Measurements from ENCODE around the gene TSC22D1. TPM values are rescaled to one million over a fixed set of nuclear protein-coding genes. Genes with fewer than 3 reads are reported as not detected.

TSC22D1 gene
- total RNA-seq, 2 experiments from 2014 or later = 14.6 to 27.7 TPM

DNA sequence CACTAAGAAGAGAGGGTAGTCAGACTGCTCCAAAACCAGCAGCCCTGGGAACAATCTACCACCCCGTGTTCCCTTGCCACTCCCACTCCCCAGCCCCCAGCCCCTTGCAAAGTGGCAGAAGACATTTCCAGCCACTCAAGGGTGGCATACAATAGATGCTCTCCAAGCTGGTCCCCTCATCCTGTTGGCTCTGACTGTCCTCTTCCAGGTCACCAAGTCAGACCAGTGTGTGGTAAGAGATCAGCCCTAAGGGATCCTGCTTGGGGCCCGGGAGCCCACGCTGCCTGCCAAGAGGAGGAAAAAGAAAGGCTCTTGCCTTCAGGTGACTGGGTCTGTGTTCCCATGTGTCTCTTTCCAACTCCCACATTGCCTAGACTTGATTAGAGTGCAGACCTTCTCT is 177.5 kb downstream of the TSC22D1 start:
- H3K4me1 ChIP-seq (ENCODE audit: insufficient read depth, low read length, poor library complexity, severe bottlenecking) = no peaks in the 10 kb centered on the region
- CTCF ChIA-PET (ENCODE audit: unreplicated experiment) = no interaction called here
- intact Hi-C loops (cut with micrococcal nuclease; ENCODE audit: unreplicated experiment) = no loop called here

DNA sequence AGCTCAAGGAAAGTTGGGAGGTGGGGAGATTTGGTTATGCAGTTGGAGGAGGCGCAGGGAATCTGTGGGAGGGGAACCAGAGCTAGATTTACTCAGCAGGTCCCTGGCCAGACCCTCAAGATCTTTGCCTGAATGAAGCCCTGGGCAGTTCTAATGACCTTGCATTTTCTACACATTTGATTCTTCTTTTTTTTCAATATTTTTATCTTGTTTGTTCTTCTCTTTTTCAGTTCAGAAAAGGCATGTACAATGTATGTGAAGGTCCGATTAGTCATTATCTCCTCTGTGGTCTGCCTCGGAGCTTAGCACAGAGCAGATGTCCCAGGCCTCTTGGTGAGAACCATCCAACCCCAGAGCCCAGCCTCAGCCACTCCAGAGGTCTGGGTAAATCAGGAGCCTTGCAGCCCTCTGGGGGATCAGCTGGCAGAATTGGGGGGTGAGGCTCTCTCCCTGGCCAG is 178.3 kb downstream of the TSC22D1 start:
- intact Hi-C loops (cut with micrococcal nuclease; ENCODE audit: unreplicated experiment) = no loop called here
- Histone ChIP-seq H3K27ac (ENCODE audit: low read depth, low read length, poor library complexity, severe bottlenecking) (no peak overlapping the region), H3K9me3 (ENCODE audit: low read length) (no peaks in the 10 kb centered on the region), H3K79me2 (ENCODE audit: insufficient read depth, low read depth, low read length) (no peaks in the 10 kb centered on the region), H3K4me2 (ENCODE audit: low read length) (no peak overlapping the region), H3K4me1 (ENCODE audit: insufficient read depth, low read length, poor library complexity, severe bottlenecking) (no peaks in the 10 kb centered on the region), H3K36me3 (ENCODE audit: insufficient read depth, low read length) (no peaks in the 10 kb centered on the region), H3K9me2 (ENCODE audit: insufficient read depth, low read length) (no peaks in the 10 kb centered on the region), H3K4me3 (ENCODE audit: low read depth, low read length, poor library complexity, severe bottlenecking) (no peak overlapping the region), H2AFZ (ENCODE audit: low read length) (no peak overlapping the region), H4K20me1 (ENCODE audit: insufficient read depth, low read length) (no peaks in the 10 kb centered on the region)
- TF ChIP-seq, protein P1, sequence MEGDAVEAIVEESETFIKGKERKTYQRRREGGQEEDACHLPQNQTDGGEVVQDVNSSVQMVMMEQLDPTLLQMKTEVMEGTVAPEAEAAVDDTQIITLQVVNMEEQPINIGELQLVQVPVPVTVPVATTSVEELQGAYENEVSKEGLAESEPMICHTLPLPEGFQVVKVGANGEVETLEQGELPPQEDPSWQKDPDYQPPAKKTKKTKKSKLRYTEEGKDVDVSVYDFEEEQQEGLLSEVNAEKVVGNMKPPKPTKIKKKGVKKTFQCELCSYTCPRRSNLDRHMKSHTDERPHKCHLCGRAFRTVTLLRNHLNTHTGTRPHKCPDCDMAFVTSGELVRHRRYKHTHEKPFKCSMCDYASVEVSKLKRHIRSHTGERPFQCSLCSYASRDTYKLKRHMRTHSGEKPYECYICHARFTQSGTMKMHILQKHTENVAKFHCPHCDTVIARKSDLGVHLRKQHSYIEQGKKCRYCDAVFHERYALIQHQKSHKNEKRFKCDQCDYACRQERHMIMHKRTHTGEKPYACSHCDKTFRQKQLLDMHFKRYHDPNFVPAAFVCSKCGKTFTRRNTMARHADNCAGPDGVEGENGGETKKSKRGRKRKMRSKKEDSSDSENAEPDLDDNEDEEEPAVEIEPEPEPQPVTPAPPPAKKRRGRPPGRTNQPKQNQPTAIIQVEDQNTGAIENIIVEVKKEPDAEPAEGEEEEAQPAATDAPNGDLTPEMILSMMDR (conservative IDR thresholded peaks at IDR 0.05; ENCODE audit: low read length) = no peak
- no peak for TF ChIP-seq EZH2phosphoT487 (IDR thresholded peaks at IDR 0.05; ENCODE audit: borderline replicate concordance, low read depth, low read length)
- BruUV-seq (replicated peaks) = no TSS peak
- POLR2A ChIA-PET = no interaction called here
- DNase-seq (ENCODE audit: low spot score) = no peak
- CTCF ChIA-PET (ENCODE audit: unreplicated experiment) = no interaction called here

More for the DNA sequence above, 177.5 kb downstream of the TSC22D1 start:
- Histone ChIP-seq H2AFZ (ENCODE audit: low read length) (no peak overlapping the region), H3K79me2 (ENCODE audit: insufficient read depth, low read depth, low read length) (no peaks in the 10 kb centered on the region), H3K9me2 (ENCODE audit: insufficient read depth, low read length) (no peaks in the 10 kb centered on the region), H4K20me1 (ENCODE audit: insufficient read depth, low read length) (no peaks in the 10 kb centered on the region), H3K4me2 (ENCODE audit: low read length) (no peak overlapping the region), H3K9me3 (ENCODE audit: low read length) (no peaks in the 10 kb centered on the region), H3K4me3 (ENCODE audit: low read depth, low read length, poor library complexity, severe bottlenecking) (no peak overlapping the region), H3K27ac (ENCODE audit: low read depth, low read length, poor library complexity, severe bottlenecking) (no peak overlapping the region), H3K36me3 (ENCODE audit: insufficient read depth, low read length) (no peaks in the 10 kb centered on the region)
- no TSS peak for BruUV-seq (replicated peaks)
- DNase-seq (ENCODE audit: low spot score) = no peak
- TF ChIP-seq, protein P1 (conservative IDR thresholded peaks at IDR 0.05; ENCODE audit: low read length) = no peak
- no peak for TF ChIP-seq EZH2phosphoT487 (IDR thresholded peaks at IDR 0.05; ENCODE audit: borderline replicate concordance, low read depth, low read length)
- POLR2A ChIA-PET = no interaction called here

DNA sequence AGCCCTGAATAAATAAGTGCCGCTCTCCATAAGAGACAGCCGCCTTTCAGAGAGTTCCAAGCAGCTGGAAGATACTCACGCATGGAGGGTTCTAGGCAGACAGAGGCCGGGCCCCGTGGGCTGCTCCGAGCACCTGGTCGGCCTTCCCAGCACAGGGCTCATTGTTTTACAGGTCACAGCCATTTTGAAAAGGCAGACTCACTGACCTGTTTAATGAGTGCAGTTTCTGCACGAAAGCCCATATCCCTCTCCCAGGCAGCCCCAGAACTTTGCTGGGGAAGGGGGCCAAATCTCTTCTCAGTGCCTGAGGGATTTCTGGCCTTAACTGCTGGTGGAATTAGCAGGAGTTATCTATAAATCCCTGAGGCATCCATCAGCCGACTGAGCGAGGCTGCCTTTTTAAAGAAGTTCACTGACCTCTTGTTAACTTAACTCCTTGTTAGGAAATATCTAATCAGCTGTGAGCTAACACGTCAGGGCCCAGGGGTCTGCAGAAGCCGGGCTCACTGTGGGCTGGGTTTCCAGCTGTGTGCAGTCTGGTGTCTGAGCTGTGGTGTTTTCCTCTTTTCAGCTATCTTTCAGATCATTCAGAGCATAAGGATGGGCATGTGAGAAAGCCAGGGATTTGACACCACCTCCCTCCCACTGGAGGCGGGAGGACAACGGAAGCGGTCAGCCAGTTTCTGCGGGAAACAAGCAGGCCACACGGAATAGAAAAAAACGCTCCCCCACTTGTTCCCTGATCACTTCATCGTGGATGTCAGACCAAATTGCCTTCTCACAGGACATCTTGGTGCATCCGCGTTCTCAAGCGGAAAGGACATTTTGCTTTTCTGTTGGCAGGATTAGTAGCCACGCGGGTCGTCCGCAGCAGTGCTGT is 179.2 kb downstream of the TSC22D1 start:
- POLR2A ChIA-PET = interaction anchor here (0.7 to 1.2 kb wide), 2 partner anchors 44 to 154 kb away, joined by 3 to 4 read pairs; no protein-coding TSS in a partner anchor
- DNase-seq (ENCODE audit: low spot score) = no peak
- no peak for TF ChIP-seq EZH2phosphoT487 (IDR thresholded peaks at IDR 0.05; ENCODE audit: borderline replicate concordance, low read depth, low read length)
- TF ChIP-seq, protein P1 (conservative IDR thresholded peaks at IDR 0.05; ENCODE audit: low read length) = no peak
- Histone ChIP-seq H4K20me1 (ENCODE audit: insufficient read depth, low read length) (no peaks in the 10 kb centered on the region), H3K79me2 (ENCODE audit: insufficient read depth, low read depth, low read length) (no peaks in the 10 kb centered on the region), H2AFZ (ENCODE audit: low read length) (no peak overlapping the region), H3K36me3 (ENCODE audit: insufficient read depth, low read length) (no peaks in the 10 kb centered on the region), H3K9me2 (ENCODE audit: insufficient read depth, low read length) (no peaks in the 10 kb centered on the region), H3K4me1 (ENCODE audit: insufficient read depth, low read length, poor library complexity, severe bottlenecking) (no peaks in the 10 kb centered on the region), H3K27ac (ENCODE audit: low read depth, low read length, poor library complexity, severe bottlenecking) (no peak overlapping the region), H3K4me2 (ENCODE audit: low read length) (no peak overlapping the region), H3K9me3 (ENCODE audit: low read length) (no peaks in the 10 kb centered on the region), H3K4me3 (ENCODE audit: low read depth, low read length, poor library complexity, severe bottlenecking) (no peak overlapping the region)
- CTCF ChIA-PET (ENCODE audit: unreplicated experiment) = no interaction called here
- intact Hi-C loops (cut with micrococcal nuclease; ENCODE audit: unreplicated experiment) = no loop called here
- no TSS peak for BruUV-seq (replicated peaks)
